Activated CD4-positive, alpha-beta T cell treated with anti-CD3 and anti-CD28 coated beads for 4 hours (primary cell): ENCODE data around the gene SURF6.
"Not testable (repeated sequence)": the region's sequence is repeated elsewhere in the genome, so short reads cannot be mapped to it uniquely, and the experiment has no call there.

Experiments
- DNase-seq, 2 donors: peaks; one replicate each; pipeline ENCODE4 v3.0.0-alpha.2; 2020

The SURF6 gene

GRCh38 chr9:133346021-133346785 lies 10.2 kb upstream of the SURF6 start:
- DNase-seq, result no peak

DNA sequence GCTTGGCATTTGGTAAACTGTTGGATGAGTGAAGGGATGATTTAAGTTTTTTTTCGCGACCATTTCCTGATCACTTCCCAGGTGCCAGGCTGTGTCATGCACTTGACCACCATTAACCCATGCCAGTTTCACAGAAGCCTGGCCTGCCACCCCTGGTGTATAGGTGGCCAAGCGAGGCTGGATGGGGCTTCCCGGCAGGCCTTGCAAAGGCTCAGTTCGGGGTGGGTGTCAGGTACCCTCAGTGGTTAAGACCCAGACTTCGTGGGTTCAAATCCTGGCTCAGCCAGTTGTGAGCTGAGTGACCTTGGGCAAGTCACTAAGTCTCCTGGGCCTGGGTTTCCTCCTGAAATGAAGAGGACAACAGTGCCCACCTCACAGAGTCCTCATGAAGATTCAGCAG lies 9.6 kb upstream of the SURF6 start:
- DNase-seq, result no peak

- no peak for DNase-seq
These were observed 9.0 kb upstream of the SURF6 start for GRCh38 chr9:133344979-133345378.

- DNase-seq, result no peak
These were observed 8.1 kb upstream of the SURF6 start for GRCh38 chr9:133344071-133344470.

GRCh38 chr9:133342570-133342969 lies 6.6 kb upstream of the SURF6 start:
- DNase-seq, result no peak

DNA sequence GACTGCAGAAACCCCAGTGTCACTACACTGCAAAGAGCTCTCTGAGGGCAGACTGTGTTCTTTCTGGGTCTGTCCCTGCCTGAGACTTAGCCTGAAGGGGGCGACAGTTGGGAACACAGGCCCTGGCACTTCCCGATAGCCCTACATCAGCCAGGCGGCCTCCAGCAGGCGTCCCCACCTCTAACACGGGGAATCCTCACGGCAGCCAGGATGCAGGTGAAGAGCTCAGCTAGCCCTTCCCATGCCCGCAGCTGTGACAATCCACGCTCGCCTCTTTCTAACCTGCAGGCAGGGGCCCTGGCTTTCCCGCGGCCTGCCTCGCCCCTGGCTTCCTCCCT lies 6.0 kb upstream of the SURF6 start:
- no peak for DNase-seq

DNA sequence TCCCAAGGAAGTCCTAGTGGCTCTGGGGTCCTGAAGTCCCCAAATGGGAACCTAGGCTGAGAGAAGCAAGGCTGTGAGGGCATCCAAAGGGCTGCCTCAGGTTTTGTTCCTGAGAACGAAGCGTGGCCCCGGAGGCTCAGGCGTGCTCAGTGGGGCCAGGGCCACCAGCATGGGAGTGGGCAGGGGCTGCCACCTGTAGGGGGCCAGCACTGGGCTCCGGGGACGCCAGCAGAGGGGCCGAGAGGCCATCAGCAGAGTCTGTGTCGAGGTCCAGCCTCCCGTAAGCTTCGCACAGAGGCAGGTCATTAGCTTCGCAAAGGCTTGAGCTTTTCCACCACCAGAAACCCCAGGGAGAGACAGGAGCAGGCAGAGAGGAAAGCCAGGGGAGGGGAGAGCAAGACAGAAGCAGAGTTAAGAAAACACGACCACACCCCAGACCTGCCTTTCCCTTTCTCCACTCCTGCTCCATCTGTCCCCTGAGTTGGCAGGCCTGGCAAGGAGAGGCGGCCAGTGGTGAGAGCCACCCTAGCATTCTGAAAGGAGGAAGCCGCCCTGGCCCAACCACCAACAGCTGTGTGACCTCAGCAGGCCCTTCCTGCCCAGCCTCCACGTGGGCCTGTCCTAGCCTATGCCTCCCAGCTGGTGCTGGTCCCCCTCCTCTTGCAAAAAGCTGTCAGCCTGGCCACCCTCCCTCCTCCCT lies 5.5 kb upstream of the SURF6 start:
- no peak for DNase-seq

DNA sequence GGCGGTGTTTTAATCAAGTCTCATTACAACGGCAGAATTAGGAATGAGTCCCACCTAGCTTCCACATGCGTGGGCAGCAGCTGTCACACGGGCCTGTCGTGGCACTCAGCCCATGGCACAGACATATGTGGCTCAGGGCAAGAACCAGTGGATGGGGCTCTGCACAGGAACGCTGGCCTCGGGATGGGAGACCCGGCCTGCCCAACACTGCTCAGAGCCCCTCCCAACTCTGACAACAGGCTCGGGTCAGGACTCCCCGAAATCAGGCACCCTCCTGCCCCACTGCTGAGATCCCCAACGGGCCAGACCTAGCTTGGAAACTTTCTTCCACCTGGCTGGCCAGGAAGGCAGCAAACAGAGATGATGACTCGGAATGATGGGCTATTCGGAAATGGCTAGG lies 4.9 kb upstream of the SURF6 start:
- no peak for DNase-seq

GRCh38 chr9:133340256-133340655 lies 4.3 kb upstream of the SURF6 start:
- DNase-seq, result no peak

- DNase-seq, result no peak
These were observed 3.7 kb upstream of the SURF6 start for GRCh38 chr9:133339641-133340040.

GRCh38 chr9:133334888-133335287 lies 1.1 kb downstream of the SURF6 start:
- DNase-seq, result not testable (repeated sequence)

GRCh38 chr9:133334161-133334560 lies 1.8 kb downstream of the SURF6 start:
- DNase-seq, result no peak

DNA sequence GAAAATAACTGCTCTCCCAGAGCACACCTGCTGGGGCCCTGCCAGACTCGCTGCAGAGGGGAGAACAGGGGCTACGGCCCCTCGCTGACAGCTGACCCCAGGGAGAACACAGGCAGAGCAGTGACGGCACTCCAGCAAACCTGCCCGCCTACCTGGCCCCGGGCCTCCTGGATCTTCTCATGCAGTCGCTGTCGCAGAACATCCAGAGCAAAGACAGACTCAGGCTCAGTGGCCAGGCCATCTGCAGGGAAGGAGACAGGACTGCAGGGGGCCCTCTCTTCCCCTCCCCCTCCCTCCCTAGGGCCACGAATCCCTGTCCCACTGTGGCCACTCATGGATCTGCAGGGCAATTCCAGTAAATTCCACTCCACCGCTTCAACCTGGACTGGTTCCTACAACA lies 2.4 kb downstream of the SURF6 start:
- no peak for DNase-seq

GRCh38 chr9:133333011-133333410 lies 3.0 kb downstream of the SURF6 start:
- DNase-seq, result no peak

DNA sequence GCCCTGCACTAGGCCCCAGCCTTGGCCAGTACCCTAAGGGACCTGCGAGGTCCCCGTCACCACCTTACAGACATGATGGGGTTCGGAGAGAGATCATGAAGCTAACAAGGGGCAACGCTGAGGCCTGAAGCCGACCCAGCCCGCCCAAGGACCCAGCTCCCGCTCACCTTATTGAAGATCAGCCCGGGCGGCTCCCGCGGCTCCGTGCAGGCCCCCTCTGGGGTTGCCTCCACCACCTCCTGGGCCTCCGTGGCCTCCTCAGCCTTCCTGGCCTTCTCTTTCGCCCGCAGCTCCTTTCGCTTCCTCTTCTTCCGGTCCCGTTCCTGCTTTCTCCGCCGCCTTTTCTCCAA lies 3.6 kb downstream of the SURF6 start:
- DNase-seq, result no peak

DNA sequence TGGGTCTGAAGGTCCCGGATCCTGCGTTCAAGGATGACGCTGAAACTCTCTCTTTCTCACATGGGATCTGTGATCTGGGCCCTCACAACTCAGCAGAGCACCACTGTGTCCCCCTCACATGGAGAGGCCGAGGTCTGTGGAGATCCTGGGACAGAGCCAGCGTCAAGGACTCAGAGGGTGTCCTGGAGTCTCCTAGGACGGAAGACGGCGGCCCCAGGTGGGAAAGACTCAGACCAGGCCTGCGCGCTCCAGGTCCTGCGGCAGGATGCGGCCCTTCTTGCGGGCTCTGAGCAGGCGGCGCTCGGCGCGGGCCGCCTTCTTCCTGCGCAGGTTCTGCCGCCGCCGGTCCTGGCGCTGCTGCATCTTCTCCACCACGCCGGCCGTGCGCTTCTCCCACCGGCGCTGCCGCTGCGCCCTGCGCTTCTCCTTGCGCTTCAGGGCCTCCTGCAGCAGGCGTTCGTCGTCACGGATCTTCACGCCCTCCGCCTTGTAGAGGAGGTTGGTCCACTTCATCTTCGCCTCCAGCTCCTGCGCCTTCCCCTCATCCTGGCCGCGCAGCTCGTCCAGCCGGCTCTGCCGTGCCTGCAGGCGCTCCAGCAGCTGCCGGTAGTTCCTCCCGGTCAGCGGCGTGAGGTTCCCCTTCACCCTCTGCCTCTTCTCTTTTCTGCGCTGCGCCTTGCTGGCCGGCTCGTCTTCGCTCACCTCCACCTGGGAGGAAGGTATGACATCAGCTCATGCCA lies 4.2 kb downstream of the SURF6 start:
- DNase-seq, result no peak

- DNase-seq, result no peak
These were observed 4.8 kb downstream of the SURF6 start for GRCh38 chr9:133331221-133331620.

- not testable (repeated sequence) for DNase-seq
These were observed 6.5 kb downstream of the SURF6 start for GRCh38 chr9:133329306-133330156.

DNA sequence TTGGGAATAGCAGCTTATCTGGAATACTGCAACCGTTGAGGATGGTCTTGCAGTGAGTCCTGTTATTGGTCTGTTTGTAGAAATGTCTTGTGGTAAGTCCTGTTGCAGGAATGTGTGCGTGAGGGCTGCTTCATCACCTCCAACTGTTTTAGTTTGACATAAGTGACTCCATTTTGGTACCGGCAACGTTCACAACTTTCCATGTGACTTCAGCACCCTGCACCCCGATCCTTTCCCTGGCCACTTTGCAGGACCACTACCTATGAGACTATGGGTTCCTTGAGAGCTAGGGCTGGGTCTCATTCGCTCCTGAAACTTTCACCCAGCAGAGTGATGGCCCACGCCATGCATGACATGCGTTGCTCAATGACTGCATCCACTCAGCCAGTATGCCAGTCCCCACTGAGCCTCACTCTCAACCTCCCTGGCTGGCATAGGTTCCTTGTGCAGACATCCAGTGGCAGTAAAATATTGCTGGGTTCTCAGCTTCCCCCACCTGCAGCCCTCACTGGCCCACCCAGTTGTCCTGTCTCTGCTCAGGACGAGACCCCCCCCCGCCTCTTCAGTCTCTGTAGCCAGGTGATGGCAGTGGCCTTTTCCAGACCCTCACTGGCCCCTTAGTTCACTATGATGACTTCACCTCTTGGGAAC lies 8.0 kb downstream of the SURF6 start:
- DNase-seq, result no peak

DNA sequence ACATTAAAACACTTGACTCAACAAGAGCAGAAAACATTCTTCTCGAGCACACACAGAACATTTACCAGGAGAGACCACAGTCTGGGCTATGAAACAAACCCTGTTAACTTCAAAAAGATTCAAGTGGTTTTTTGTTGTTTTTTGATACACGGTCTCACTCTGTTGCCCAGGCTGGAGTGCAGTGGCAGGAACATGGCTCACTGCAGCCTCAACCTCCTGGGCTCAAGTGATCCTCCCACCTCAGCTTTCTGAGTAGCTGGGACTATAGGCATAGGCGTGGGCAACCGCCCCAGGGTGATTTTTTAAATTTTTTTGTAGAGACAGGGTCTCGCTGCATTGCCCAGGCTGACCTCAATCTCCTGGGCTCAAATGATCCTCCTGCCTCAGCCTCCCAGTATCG lies 9.0 kb downstream of the SURF6 start:
- not testable (repeated sequence) for DNase-seq

DNA sequence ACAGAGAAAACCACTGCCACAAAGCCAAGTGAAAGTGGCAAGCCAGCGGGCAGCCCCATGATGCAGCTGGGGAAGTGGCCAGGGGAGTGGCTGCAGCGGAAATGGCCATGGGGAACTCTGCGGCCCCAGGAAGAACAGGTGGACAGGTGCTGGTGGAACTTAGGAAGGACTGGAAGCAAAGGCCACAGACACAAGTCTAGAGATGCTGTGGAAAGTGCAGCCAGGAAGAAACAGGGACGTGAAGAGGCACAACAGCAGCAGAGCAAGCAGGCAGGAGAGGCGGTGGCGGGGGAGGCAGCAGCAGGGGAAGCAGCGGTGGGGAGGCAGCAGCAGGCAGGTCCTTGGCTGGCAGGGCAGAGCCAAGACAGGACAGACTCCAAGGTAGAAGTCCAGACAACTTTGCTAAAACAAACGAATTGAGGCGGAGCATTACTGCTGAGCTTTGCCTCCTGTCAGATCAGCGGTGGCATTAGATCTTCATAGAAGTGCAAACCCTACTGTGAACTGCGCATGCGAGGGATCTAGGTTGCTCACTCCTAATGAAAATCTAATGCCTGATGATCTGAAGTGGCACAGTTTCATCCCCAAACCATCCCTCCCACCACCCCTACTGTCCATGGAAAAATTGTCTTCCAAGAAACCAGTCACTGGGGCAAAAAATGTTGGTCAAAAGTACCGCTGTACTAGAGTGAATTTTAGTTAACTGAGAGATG lies 11.8 kb downstream of the SURF6 start:
- DNase-seq, result no peak

DNA sequence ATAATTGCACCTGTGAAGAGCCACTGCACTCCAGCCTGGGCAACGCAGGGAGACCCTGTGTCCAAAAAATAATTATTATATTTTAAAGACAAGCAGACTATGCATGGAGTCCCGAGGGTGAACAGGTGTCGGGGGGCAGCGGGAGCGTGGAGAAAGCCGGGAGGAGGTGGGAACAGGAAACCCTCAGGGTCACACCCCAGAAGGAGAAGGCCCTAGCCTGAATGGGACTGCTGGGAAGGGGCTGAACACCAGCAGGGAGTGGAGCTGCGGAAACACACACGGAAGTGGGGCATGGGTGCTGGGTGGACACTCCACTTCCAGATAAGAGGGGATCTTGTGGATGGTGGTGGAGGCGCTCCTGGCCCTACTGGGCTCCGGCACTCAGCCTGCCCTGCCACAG lies 12.8 kb downstream of the SURF6 start:
- no peak for DNase-seq
